GM20000 (cell line): ENCODE measurements around the gene HTT.
"Not testable (repeated sequence)": the region's sequence is repeated elsewhere in the genome, so short reads cannot be mapped to it uniquely, and the experiment has no call there.

Source experiments
- DNase-seq: peaks from one replicate; pipeline ENCODE4 v3.0.0; 2012; ENCODE audit warnings: low spot score
- CTCF ChIP-seq: IDR thresholded peaks from 2 replicates; pipeline ENCODE4 v1.5.1; 2012; ENCODE audit warnings: mild to moderate bottlenecking, control low read depth; ENCODE audit errors: extremely low read depth, missing control alignments

The HTT gene

GRCh38 chr4:3047464-3048286 is 26.8 kb upstream of the HTT start:
- peak; percentile 62 for TF ChIP-seq CTCF
- DNase-seq = peak; percentile 73

- DNase-seq = not testable (repeated sequence)
These were observed 23.2 kb upstream of the HTT start for GRCh38 chr4:3051141-3051897.

- no peak for DNase-seq
- no peak for TF ChIP-seq CTCF
These were observed 20.2 kb upstream of the HTT start for GRCh38 chr4:3054169-3054759.

GRCh38 chr4:3059943-3060342 is 14.5 kb upstream of the HTT start:
- no peak for DNase-seq
- TF ChIP-seq CTCF = no peak

GRCh38 chr4:3060946-3061345 is 13.5 kb upstream of the HTT start:
- no peak for TF ChIP-seq CTCF
- no peak for DNase-seq

- TF ChIP-seq CTCF = no peak
These were observed 12.0 kb upstream of the HTT start for GRCh38 chr4:3062471-3062870.

GRCh38 chr4:3065551-3065950 is 8.9 kb upstream of the HTT start:
- no peak for DNase-seq
- no peak for TF ChIP-seq CTCF

More at GRCh38 chr4:3062471-3062870, 12.0 kb upstream of the HTT start:
- no peak for DNase-seq
